A673 (cell line): Measurements from ENCODE around the gene UTP14A. TPM values are rescaled to one million over a fixed set of nuclear protein-coding genes. Genes with fewer than 3 reads are reported as not detected.

Source experiments
- BruUV-seq: library from RNA; stranded (reverse); fragments of 400-500 nt; replicated peaks from 2 replicates; lab custom pipeline; 2021; lab: Mats Ljungman, UMichigan
- CTCF ChIA-PET: fragments of 300-600 bp; sonication (Branson Sonifier 250); formaldehyde crosslinking; loops from one replicate; lab custom pipeline; 2022; ENCODE audit warnings: antibody characterized with exemption; lab: Charles Lee
- POLR2A ChIA-PET: fragments of 300-600 bp; sonication (Branson Sonifier 250); formaldehyde crosslinking; loops from one replicate; lab custom pipeline; 2022; ENCODE audit warnings: antibody characterized with exemption; ENCODE audit not compliant: low non-redundant PET; lab: Charles Lee
- DNase-seq: peaks from one replicate; pipeline ENCODE4 v3.0.0-alpha.2; 2015; ENCODE audit warnings: low spot score
- H3K27ac ChIP-seq: fragments of 200-600 bp; sonication (generic); 2 replicates; pipeline ENCODE4 v1.5.1; 2016; ENCODE audit warnings: mixed run types, low read depth, mild to moderate bottlenecking, mixed read lengths, antibody characterized with exemption, low read length; ENCODE audit not compliant: poor library complexity, severe bottlenecking
- H3K27me3 ChIP-seq: fragments of 200-600 bp; sonication (generic); replicated peaks from 2 replicates; pipeline ENCODE4 v1.6.1; 2017; ENCODE audit warnings: mixed run types, low read depth, mild to moderate bottlenecking, mixed read lengths, antibody characterized with exemption, low read length; ENCODE audit not compliant: insufficient read depth, poor library complexity
- H3K36me3 ChIP-seq: fragments of 200-600 bp; sonication (generic); 2 replicates; pipeline ENCODE4 v1.6.1; 2016; ENCODE audit warnings: mixed run types, mild to moderate bottlenecking, mixed read lengths, antibody characterized with exemption, low read length; ENCODE audit not compliant: insufficient read depth, poor library complexity, severe bottlenecking
- H3K4me1 ChIP-seq: fragments of 200-600 bp; sonication (generic); 2 replicates; pipeline ENCODE4 v1.6.1; 2017; ENCODE audit warnings: mixed run types, mild to moderate bottlenecking, mixed read lengths, antibody characterized with exemption, low read length; ENCODE audit not compliant: insufficient read depth, poor library complexity, severe bottlenecking
- H3K4me3 ChIP-seq: fragments of 200-600 bp; sonication (generic); 2 replicates; pipeline ENCODE4 v1.5.1; 2016; ENCODE audit warnings: low read depth, mixed run types, mild to moderate bottlenecking, mixed read lengths, low read length; ENCODE audit not compliant: poor library complexity, severe bottlenecking
- H3K9me3 ChIP-seq: fragments of 200-600 bp; sonication (generic); 2 replicates; pipeline ENCODE4 v1.6.1; 2016; ENCODE audit warnings: mixed run types, low read depth, mild to moderate bottlenecking, mixed read lengths, antibody characterized with exemption, low read length; ENCODE audit not compliant: poor library complexity, severe bottlenecking
- EZH2 ChIP-seq: fragments of 200-600 bp; sonication (generic); IDR thresholded peaks from 2 replicates; pipeline ENCODE4 v1.6.1; 2017; ENCODE audit warnings: borderline replicate concordance, low read depth, mild to moderate bottlenecking, mixed read lengths, antibody characterized with exemption, low read length; ENCODE audit not compliant: poor library complexity, severe bottlenecking
- intact Hi-C: fragments of 100-400 bp; cut with micrococcal nuclease; formaldehyde crosslinking; loops from one replicate; pipeline ENCODE4 v1.10.0; 2022; ENCODE audit not compliant: unreplicated experiment
- total RNA-seq: library from RNA; stranded (reverse); gene quantifications from 2 replicates; pipeline ENCODE4 v1.2.3, GENCODE V29; 2021
- TF ChIP-seq, protein P1 (sequence below): fragments of 300-800, 200-600 bp; sonication (generic); conservative IDR thresholded peaks from 2 replicates; pipeline ENCODE4 v1.5.1; 2017; ENCODE audit warnings: low read depth, mild to moderate bottlenecking, antibody characterized with exemption, low read length, moderate library complexity, mixed read lengths

UTP14A gene
- total RNA-seq, 1 experiment from 2014 or later, result 46.3 TPM

DNA sequence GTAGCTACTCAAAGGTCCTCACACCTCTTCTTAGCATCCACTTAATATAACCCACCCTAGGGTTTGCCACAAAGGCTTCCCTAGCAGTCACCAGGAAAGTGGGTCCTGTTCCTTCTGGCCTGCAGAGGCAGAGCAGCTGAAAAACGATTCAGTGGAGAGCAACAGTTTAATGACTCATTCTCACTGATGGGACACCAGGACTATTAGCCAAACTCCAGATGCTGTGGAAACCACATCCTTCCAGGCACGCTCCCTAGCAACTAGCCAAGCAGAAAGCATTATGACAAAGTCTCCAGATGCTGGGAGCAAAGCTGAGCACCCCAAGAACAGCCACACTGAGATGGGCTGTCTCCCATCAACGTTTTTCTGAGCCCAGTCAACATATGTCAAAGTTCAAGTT is 30.3 kb upstream of the UTP14A start:
- TF ChIP-seq, protein P1, sequence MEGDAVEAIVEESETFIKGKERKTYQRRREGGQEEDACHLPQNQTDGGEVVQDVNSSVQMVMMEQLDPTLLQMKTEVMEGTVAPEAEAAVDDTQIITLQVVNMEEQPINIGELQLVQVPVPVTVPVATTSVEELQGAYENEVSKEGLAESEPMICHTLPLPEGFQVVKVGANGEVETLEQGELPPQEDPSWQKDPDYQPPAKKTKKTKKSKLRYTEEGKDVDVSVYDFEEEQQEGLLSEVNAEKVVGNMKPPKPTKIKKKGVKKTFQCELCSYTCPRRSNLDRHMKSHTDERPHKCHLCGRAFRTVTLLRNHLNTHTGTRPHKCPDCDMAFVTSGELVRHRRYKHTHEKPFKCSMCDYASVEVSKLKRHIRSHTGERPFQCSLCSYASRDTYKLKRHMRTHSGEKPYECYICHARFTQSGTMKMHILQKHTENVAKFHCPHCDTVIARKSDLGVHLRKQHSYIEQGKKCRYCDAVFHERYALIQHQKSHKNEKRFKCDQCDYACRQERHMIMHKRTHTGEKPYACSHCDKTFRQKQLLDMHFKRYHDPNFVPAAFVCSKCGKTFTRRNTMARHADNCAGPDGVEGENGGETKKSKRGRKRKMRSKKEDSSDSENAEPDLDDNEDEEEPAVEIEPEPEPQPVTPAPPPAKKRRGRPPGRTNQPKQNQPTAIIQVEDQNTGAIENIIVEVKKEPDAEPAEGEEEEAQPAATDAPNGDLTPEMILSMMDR, result no peak
- no peak for TF ChIP-seq EZH2
- no TSS peak for BruUV-seq
- Histone ChIP-seq H3K27ac (no peak overlapping the region), H3K9me3 (no peaks in the 10 kb centered on the region), H3K36me3 (no peaks in the 10 kb centered on the region), H3K4me3 (no peak overlapping the region), H3K27me3 (no peaks in the 10 kb centered on the region), H3K4me1 (no peaks in the 10 kb centered on the region)
- no peak for DNase-seq
- intact Hi-C loops, result no loop called here
- POLR2A ChIA-PET, result no interaction called here
- CTCF ChIA-PET, result no interaction called here

DNA sequence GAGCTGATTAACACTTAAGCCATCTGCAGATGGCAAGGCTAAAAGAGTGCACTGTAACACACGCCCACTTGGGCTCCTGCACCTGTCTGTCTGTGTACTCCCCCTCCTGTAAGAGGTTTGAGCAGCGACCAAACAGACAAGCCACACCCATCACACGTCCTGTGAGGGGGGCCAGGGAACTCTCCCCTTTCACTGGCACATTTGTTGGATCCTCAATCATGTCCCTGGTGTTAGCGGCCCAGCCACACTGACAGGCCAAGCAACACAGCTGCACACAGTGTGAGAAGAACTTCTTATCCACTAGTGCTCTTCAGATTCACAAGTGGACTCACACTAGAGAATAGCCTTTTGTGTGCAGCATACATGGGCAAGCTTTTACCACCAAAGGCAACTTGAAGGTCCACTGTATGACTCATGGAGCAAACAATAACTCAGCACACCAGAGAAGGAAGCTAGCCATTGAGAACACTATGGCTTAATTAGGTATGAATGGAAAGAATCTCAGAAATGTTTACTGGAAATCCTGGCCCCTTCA is 29.1 kb upstream of the UTP14A start:
- peak; percentile 7 for DNase-seq
- intact Hi-C loops, result no loop called here
- no TSS peak for BruUV-seq
- TF ChIP-seq, protein P1, result no peak
- no peak for TF ChIP-seq EZH2
- Histone ChIP-seq H3K4me1 (no peaks in the 10 kb centered on the region), H3K4me3 (no peak overlapping the region), H3K27me3 (no peaks in the 10 kb centered on the region), H3K9me3 (no peaks in the 10 kb centered on the region), H3K27ac (no peak overlapping the region), H3K36me3 (no peaks in the 10 kb centered on the region)
- CTCF ChIA-PET, result interaction anchor here (0.6 kb wide), 1 partner anchor 100 kb away, joined by 6 read pairs; no protein-coding TSS in a partner anchor
- POLR2A ChIA-PET, result no interaction called here

DNA sequence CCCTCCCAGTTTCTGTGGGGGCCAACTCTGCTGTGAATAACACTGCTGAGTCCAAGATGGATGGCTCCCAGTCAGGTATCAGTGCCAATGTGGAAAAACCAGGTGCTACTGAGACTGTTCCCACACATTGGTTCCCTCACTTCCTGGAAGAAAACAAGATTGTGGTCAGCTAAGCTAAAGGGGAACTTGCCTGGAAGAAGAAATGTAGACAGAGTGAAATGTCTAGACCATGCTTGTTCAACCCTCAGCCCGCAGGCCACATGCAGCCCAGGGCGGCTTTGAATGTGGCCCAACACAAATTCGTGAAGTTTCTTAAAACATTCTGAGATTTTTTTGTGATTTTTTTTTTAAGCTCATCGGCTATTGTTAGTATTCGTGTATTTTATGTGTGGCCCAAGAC is 28.6 kb upstream of the UTP14A start:
- CTCF ChIA-PET, result no interaction called here
- no peak for DNase-seq
- no peak overlapping the region for H3K27ac ChIP-seq

More for the DNA sequence above, 28.6 kb upstream of the UTP14A start:
- H3K4me1 ChIP-seq, result no peaks in the 10 kb centered on the region
- POLR2A ChIA-PET, result no interaction called here
- H3K36me3 ChIP-seq, result no peaks in the 10 kb centered on the region
- BruUV-seq, result no TSS peak
- H3K27me3 ChIP-seq, result no peaks in the 10 kb centered on the region
- H3K9me3 ChIP-seq, result no peaks in the 10 kb centered on the region
- TF ChIP-seq EZH2, result no peak
- TF ChIP-seq, protein P1, result no peak
- H3K4me3 ChIP-seq, result no peak overlapping the region
- intact Hi-C loops, result no loop called here
